H9 (cell line): ENCODE results near the gene TERT. TPM values are rescaled to one million over a fixed set of nuclear protein-coding genes. Genes with fewer than 3 reads are reported as not detected.

ENCODE experiments used
- DNase-seq: peaks from one replicate; pipeline ENCODE4 v3.0.0-alpha.2; 2017
- H2AFZ ChIP-seq: one replicate; pipeline ENCODE4 v1.6.1; 2013; ENCODE audit warnings: mild to moderate bottlenecking, low read length, control low read depth, moderate library complexity
- H2AK5ac ChIP-seq: 2 replicates; pipeline ENCODE4 v1.6.1; 2013; ENCODE audit warnings: low read length, control low read depth, mixed read lengths; ENCODE audit not compliant: insufficient read length
- H2BK120ac ChIP-seq: one replicate; pipeline ENCODE4 v1.6.1; 2013; ENCODE audit warnings: low read depth, mild to moderate bottlenecking, low read length, control low read depth, inconsistent platforms; ENCODE audit not compliant: poor library complexity, severe bottlenecking
- H2BK12ac ChIP-seq: 2 replicates; pipeline ENCODE4 v1.6.1; 2013; ENCODE audit warnings: low read length, control low read depth, mixed read lengths, low read depth; ENCODE audit not compliant: insufficient read length
- H2BK15ac ChIP-seq: 2 replicates; pipeline ENCODE4 v1.6.1; 2013; ENCODE audit warnings: low read depth, low read length, control low read depth
- H2BK20ac ChIP-seq: one replicate; pipeline ENCODE4 v1.6.1; 2013; ENCODE audit warnings: low read depth, mild to moderate bottlenecking, low read length, control low read depth, inconsistent platforms; ENCODE audit not compliant: poor library complexity, severe bottlenecking
- H2BK5ac ChIP-seq: 2 replicates; pipeline ENCODE4 v1.6.1; 2013; ENCODE audit warnings: low read length, control low read depth, mixed read lengths; ENCODE audit not compliant: insufficient read length
- H3K14ac ChIP-seq: 2 replicates; pipeline ENCODE4 v1.6.1; 2013; ENCODE audit warnings: low read length, control low read depth; ENCODE audit not compliant: insufficient read depth
- H3K18ac ChIP-seq: 2 replicates; pipeline ENCODE4 v1.6.1; 2013; ENCODE audit warnings: low read depth, mild to moderate bottlenecking, mixed read lengths, low read length, control low read depth; ENCODE audit not compliant: insufficient read length
- H3K23ac ChIP-seq: 2 replicates; pipeline ENCODE4 v1.6.1; 2013; ENCODE audit warnings: low read length, control low read depth, mixed read lengths, low read depth; ENCODE audit not compliant: insufficient read length
- H3K23me2 ChIP-seq: 2 replicates; pipeline ENCODE4 v1.6.1; 2013; ENCODE audit warnings: low read depth, mild to moderate bottlenecking, mixed read lengths, low read length, control low read depth; ENCODE audit not compliant: insufficient read length, poor library complexity, severe bottlenecking
- H3K27ac ChIP-seq: 2 replicates; pipeline ENCODE4 v1.5.1; 2013; ENCODE audit warnings: low read length, control low read depth, mixed read lengths, low read depth; ENCODE audit not compliant: insufficient read length
- H3K27me3 ChIP-seq: 2 replicates; pipeline ENCODE4 v1.6.1; 2013; ENCODE audit warnings: low read length, control low read depth, inconsistent platforms; ENCODE audit not compliant: insufficient read depth
- H3K4ac ChIP-seq: 2 replicates; pipeline ENCODE4 v1.6.1; 2013; ENCODE audit warnings: low read depth, mild to moderate bottlenecking, control low read depth, inconsistent platforms, low read length, moderate library complexity
- H3K4me1 ChIP-seq: 2 replicates; pipeline ENCODE4 v1.6.1; 2013; ENCODE audit warnings: low read length, control low read depth, inconsistent platforms; ENCODE audit not compliant: insufficient read depth
- H3K4me2 ChIP-seq: 2 replicates; pipeline ENCODE4 v1.6.1; 2013; ENCODE audit warnings: low read length, control low read depth, mixed read lengths; ENCODE audit not compliant: insufficient read length, insufficient read depth
- H3K56ac ChIP-seq: 2 replicates; pipeline ENCODE4 v1.6.1; 2013; ENCODE audit warnings: low read depth, mild to moderate bottlenecking, mixed read lengths, low read length, control low read depth; ENCODE audit not compliant: insufficient read length
- H3K79me1 ChIP-seq: 2 replicates; pipeline ENCODE4 v1.6.1; 2013; ENCODE audit warnings: low read depth, mild to moderate bottlenecking, moderate library complexity, low read length, control low read depth, inconsistent platforms; ENCODE audit not compliant: insufficient read depth, poor library complexity, severe bottlenecking
- H3K79me2 ChIP-seq: 2 replicates; pipeline ENCODE4 v1.6.1; 2013; ENCODE audit warnings: low read length, control low read depth, inconsistent platforms; ENCODE audit not compliant: insufficient read depth
- H3K9ac ChIP-seq: 2 replicates; pipeline ENCODE4 v1.6.1; 2013; ENCODE audit warnings: low read length, control low read depth, mixed read lengths; ENCODE audit not compliant: insufficient read length; ENCODE audit errors: extremely low read depth
- H3K9me3 ChIP-seq: one replicate; pipeline ENCODE4 v1.6.1; 2013; ENCODE audit warnings: low read depth, low read length, inconsistent platforms; ENCODE audit not compliant: control insufficient read depth
- H3T11ph ChIP-seq: one replicate; pipeline ENCODE4 v1.6.1; 2013; ENCODE audit warnings: mild to moderate bottlenecking, low read length, control low read depth, inconsistent platforms
- H4K20me1 ChIP-seq: one replicate; pipeline ENCODE4 v1.6.1; 2013; ENCODE audit not compliant: control insufficient read depth, insufficient read length, insufficient read depth
- H4K5ac ChIP-seq: 2 replicates; pipeline ENCODE4 v1.6.1; 2013; ENCODE audit warnings: low read depth, mild to moderate bottlenecking, mixed read lengths, low read length, control low read depth; ENCODE audit not compliant: insufficient read length
- H4K8ac ChIP-seq: replicated peaks from 2 replicates; pipeline ENCODE4 v1.6.1; 2013; ENCODE audit warnings: low read length, control low read depth, mixed read lengths, low read depth; ENCODE audit not compliant: insufficient read length
- H4K91ac ChIP-seq: 2 replicates; pipeline ENCODE4 v1.6.1; 2013; ENCODE audit warnings: low read depth, mild to moderate bottlenecking, moderate library complexity, mixed read lengths, low read length, control low read depth; ENCODE audit not compliant: insufficient read length
- H3K27ac Mint-ChIP-seq, 3 experiments: 2 replicates in 2 of 3; 3 replicates in 1 of 3; pipeline ENCODE4 v1.8.0; 2020 to 2021; ENCODE audit warnings: mixed read lengths in 3 of 3, mild to moderate bottlenecking in 1 of 3, moderate library complexity in 1 of 3
- H3K27me3 Mint-ChIP-seq: 2 replicates; pipeline ENCODE4 v1.8.0; 2021; ENCODE audit warnings: low read depth, mild to moderate bottlenecking, moderate library complexity, mixed read lengths
- H3K36me3 Mint-ChIP-seq, 3 experiments: 2 replicates in 2 of 3; 3 replicates in 1 of 3; pipeline ENCODE4 v1.8.0; 2020 to 2021; ENCODE audit warnings: low read depth in 3 of 3, mixed read lengths in 3 of 3; ENCODE audit not compliant: insufficient read depth in 1 of 3
- H3K4me1 Mint-ChIP-seq, 2 experiments: 2 replicates each; pipeline ENCODE4 v1.8.0; 2020; ENCODE audit warnings: mixed read lengths in 2 of 2
- H3K4me3 Mint-ChIP-seq, 2 experiments: 2 replicates in 1 of 2; 3 replicates in 1 of 2; pipeline ENCODE4 v1.8.0; 2020 to 2021; ENCODE audit warnings: mild to moderate bottlenecking in 2 of 2, mixed read lengths in 2 of 2, moderate library complexity in 1 of 2
- H3K9me3 Mint-ChIP-seq, 2 experiments: 2 replicates in 1 of 2; 3 replicates in 1 of 2; pipeline ENCODE4 v1.8.0; 2020; ENCODE audit warnings: mild to moderate bottlenecking in 2 of 2, mixed read lengths in 2 of 2, moderate library complexity in 1 of 2
- WGBS: extraction: QIAGEN DNeasy Blood & Tissue Kit; methylation state at CpG from one replicate; pipeline ENCODE4 v1.1.7; 2013; ENCODE audit warnings: missing lambda C conversion rate, low lambda C conversion rate, mixed read lengths; ENCODE audit not compliant: insufficient read length; ENCODE audit errors: extremely low coverage; 5-methylcytosine and 5-hydroxymethylcytosine counted together
- total RNA-seq: library from RNA; stranded (reverse); gene quantifications from 2 replicates; pipeline ENCODE4 v1.2.1, GENCODE V29; 2021
- TF ChIP-seq, protein P1 (sequence below): fragments of 200-600 bp; sonication (generic); conservative IDR thresholded peaks from 3 replicates; pipeline ENCODE4 v1.8.0; 2021; ENCODE audit warnings: antibody characterized with exemption, mild to moderate bottlenecking

TERT gene
- total RNA-seq, 1 experiment from 2014 or later: 15.5 TPM

DNA sequence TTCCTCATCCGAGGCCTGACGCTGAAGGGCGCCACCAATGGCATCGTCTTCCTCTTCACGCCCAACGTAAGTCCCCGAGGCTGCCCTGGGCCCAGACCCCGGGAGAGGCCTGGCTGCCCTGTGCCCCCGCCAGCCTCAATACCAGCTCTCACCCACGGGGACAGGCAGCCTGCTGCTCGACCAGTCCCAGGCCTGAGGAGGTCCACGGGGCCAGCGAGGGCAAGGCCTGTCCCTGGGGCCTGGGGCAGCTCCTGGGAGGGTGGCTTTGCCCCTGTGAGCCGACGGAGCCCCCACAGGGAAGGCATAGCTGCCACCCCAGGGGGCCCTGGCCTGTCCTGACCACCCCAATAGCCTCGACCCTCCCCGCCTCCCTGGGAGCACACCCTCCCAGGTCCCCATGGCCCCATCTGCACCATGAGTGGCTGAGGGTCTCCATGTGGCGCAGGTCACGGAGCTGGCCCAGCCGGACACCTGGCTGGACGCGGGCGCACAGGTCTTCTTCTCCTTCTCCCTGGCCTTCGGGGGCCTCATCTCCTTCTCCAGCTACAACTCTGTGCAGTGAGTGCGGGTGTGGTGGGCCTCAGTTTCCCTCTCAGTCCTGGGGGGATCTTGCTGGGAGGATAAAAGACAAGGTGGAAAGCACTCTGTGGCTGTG, 81.2 kb downstream of the TERT start:
- TF ChIP-seq, protein P1, sequence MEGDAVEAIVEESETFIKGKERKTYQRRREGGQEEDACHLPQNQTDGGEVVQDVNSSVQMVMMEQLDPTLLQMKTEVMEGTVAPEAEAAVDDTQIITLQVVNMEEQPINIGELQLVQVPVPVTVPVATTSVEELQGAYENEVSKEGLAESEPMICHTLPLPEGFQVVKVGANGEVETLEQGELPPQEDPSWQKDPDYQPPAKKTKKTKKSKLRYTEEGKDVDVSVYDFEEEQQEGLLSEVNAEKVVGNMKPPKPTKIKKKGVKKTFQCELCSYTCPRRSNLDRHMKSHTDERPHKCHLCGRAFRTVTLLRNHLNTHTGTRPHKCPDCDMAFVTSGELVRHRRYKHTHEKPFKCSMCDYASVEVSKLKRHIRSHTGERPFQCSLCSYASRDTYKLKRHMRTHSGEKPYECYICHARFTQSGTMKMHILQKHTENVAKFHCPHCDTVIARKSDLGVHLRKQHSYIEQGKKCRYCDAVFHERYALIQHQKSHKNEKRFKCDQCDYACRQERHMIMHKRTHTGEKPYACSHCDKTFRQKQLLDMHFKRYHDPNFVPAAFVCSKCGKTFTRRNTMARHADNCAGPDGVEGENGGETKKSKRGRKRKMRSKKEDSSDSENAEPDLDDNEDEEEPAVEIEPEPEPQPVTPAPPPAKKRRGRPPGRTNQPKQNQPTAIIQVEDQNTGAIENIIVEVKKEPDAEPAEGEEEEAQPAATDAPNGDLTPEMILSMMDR: no peak
- H3K27ac Mint-ChIP-seq: no peak overlapping the region

More for the DNA sequence above, 81.2 kb downstream of the TERT start:
- H3K27ac ChIP-seq: no peak overlapping the region
- no peak overlapping the region for H3K23ac ChIP-seq
- H3K4me1 ChIP-seq: no peaks in the 10 kb centered on the region
- no peaks in the 10 kb centered on the region for H3K27me3 ChIP-seq
- H3K9me3 Mint-ChIP-seq: peaks cover 0 to 6% of the 10 kb centered on the region in 2 experiments; a peak in 3 of 5 replicates
- H3K9ac ChIP-seq: no peak overlapping the region
- no peak overlapping the region for H3K4me2 ChIP-seq
- WGBS: no CpG with 5 or more reads among the region's 25 CpGs
- no peaks in the 10 kb centered on the region for H3K36me3 Mint-ChIP-seq
- no peak overlapping the region for H4K8ac ChIP-seq
- DNase-seq: no peak
- H2AK5ac ChIP-seq: no peak overlapping the region
- no peaks in the 10 kb centered on the region for H3K79me1 ChIP-seq
- H2BK5ac ChIP-seq: no peak overlapping the region
- H3K4ac ChIP-seq: no peak overlapping the region
- H3K14ac ChIP-seq: no peak overlapping the region; the same call in 1 of the 2 replicates
- no peak overlapping the region for H2AFZ ChIP-seq
- H3K27me3 Mint-ChIP-seq: peaks cover 9% of the 10 kb centered on the region
- no peak overlapping the region for H3T11ph ChIP-seq
- H4K91ac ChIP-seq: no peak overlapping the region
- H3K18ac ChIP-seq: no peak overlapping the region
- no peak overlapping the region for H3K56ac ChIP-seq
- peaks cover 3 to 6% of the 10 kb centered on the region in 2 experiments; a peak in 2 of 4 replicates for H3K4me1 Mint-ChIP-seq
- H3K9me3 ChIP-seq: no peaks in the 10 kb centered on the region
- no peak overlapping the region for H4K5ac ChIP-seq
- H3K4me3 Mint-ChIP-seq: no peak overlapping the region
- no peaks in the 10 kb centered on the region for H3K79me2 ChIP-seq
- H2BK12ac ChIP-seq: no peak overlapping the region
- no peaks in the 10 kb centered on the region for H3K23me2 ChIP-seq
- peaks cover 3% of the 10 kb centered on the region for H4K20me1 ChIP-seq
- no peak overlapping the region for H2BK20ac ChIP-seq
- H2BK15ac ChIP-seq: no peak overlapping the region
- H2BK120ac ChIP-seq: no peak overlapping the region
